Testis (tissue), 2 donors: Measurements from ENCODE around the gene DRD4.

Experiments
- CTCF ChIP-seq, 3 experiments: fragments of 450-650 bp in 2 of 3; fragments of 200-600 bp in 1 of 3; sonication (generic) in 1 of 3; IDR thresholded peaks; one replicate each; pipeline ENCODE4 v1.5.1; 2016 to 2019; ENCODE audit warnings: antibody characterized with exemption in 3 of 3, mild to moderate bottlenecking in 2 of 3, moderate library complexity in 1 of 3
- POLR2A ChIP-seq: fragments of 450-650 bp; IDR thresholded peaks from one replicate; pipeline ENCODE4 v1.6.1; 2017; ENCODE audit warnings: antibody characterized with exemption, mild to moderate bottlenecking, moderate library complexity

- no peak for TF ChIP-seq CTCF (IDR thresholded peaks at IDR 0.05)
- no peak for TF ChIP-seq POLR2A
These were observed 6.3 kb downstream of the DRD4 start for GRCh38 chr11:643366-643765.
